Central memory CD4-positive, alpha-beta T cell (primary cell): Measurements from ENCODE around the gene SCNN1A.

Experiments used
- DNase-seq: peaks from one replicate; pipeline ENCODE4 v3.0.0; 2022

SCNN1A gene

DNA sequence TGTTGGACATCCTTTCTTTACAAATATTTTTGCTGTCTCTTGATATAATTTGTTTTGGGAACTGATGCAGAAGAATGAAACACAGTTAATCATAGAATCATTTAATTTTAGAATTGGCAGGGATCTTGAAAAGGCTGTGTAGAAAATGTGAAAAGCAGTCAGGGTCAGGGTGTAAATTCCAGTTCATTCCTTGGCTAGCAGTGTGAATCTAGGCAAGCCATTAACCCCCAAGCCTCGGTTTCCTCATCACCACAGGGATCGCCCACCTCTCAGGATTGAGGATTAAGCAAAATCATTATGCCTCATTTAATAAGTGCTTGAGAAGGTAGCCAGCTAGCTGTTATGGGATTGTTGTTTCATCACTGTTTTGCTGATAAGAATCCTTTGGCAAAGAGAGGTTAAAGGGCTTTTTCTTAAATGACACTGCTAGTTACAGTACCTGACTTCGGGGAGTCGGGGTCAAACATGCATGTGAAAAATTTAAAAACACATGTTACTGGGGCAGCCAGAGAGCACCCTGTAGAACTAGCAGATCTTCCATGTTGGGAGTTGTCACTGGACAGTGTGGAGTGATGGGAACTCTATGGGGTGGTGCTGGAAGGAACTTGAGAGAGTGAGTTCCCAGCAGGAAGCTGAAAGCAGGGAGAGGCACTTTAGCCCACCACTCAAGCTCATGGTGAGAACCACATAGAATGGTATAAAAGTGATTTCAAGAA is 44.2 kb downstream of the SCNN1A start:
- no peak for DNase-seq

DNA sequence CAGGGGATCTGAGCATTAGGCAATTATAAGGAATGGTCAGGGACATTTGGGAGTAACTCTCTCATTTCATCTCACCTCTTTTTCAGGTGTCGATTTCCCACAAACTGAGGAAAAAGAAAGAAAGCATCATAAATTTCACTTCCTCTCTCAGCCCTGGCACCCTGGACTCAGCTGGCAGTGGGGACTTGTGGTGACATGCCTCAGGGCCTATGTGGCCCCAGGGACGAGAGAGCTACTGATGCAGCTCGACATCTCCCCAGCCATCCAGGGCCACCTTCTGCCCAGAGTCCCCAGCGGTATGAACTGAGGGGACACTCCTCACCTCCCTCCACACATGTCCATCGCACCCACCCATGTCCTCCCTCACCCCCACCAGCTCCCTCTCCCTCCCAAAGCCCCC is 45.2 kb downstream of the SCNN1A start:
- DNase-seq = no peak

DNA sequence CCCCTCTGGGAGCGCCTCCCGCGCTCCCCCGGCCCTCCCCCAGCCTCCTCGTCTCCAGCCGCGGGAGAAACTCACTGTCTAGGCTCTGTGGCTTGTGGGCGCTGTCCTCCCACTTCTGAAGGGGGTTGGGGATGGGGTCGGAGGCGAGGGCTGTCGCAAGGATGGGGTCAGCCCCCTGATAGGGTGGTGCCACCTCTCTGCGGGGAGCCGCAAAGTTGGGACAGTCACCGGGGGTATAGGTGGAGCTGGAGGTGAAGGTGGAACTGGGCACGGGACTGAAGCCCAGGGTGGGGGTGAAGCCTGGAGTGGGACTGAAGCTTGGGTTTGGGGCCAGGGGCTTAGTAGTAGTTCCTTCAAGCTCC is 45.7 kb downstream of the SCNN1A start:
- DNase-seq = no peak

DNA sequence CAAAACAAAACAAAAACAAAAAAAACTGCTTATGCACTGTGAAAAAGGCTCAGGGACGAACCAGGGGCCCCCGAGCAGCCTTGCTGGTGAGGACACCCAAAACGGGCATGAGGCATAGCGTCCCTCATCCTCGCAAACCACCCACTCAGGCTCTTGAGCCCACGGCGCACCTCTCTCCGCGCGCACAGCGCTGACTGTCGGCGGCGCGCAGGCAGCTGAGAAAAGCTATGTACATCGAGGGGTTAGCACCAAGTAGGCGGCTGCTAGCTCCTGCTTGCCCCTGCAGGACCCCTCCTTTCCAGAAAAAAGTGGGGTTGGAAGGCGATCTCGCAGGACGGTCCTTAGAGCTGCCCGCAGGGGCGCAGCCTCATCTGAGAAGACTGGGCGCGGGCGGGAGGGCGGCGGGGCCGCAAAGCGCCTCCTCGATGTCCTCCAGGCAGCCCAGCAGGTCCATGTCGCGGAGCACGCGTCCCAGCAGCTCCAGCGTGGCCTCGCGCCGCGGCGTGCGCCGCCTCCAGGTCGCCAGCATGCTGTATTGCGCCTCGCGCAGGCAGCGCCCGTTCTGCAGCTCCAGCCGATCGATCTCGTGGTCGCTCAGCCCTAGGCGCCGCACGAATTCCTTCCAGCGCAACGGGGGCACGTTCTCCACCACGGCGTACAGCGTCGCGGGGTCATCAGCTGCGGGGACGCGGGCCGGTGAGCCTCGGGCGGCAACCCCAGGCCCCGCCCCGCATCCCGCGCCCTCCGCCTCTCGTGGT is 46.2 kb downstream of the SCNN1A start:
- no peak for DNase-seq

DNA sequence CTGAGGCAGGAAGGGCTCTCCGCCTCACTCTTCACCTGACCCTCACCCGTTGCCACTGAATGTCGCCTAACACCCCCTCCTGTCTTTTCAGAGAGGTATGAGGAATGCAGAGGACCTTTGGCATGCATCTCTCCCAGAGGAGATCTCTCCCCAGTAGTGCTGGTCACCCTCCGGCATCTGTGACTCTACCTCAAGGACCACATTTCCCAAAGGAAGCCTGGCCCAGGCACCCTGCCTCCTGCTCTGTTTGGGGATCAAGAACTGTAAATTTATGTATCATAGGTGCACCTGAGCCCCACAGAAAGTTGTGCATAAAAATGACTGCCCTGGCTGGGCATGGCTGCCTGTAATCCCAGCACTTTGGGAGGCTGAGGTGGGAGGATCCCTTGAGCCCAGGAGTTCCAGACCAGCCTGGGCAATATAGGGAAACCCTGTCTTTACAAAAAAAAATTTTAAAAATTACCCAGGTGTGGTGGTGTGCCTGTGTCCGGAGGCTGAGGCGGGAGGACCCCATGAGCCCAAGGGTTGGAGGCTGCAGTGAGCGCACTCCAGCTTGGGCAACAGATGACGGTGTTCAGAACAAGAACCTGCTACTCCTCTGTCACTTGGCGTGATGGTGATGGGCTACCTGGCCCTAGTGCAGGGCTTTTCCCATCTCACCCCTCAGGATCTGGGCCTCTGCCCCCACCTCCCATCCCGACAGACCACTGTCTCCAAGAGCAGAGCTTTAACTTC is 47.2 kb downstream of the SCNN1A start:
- DNase-seq = no peak

DNA sequence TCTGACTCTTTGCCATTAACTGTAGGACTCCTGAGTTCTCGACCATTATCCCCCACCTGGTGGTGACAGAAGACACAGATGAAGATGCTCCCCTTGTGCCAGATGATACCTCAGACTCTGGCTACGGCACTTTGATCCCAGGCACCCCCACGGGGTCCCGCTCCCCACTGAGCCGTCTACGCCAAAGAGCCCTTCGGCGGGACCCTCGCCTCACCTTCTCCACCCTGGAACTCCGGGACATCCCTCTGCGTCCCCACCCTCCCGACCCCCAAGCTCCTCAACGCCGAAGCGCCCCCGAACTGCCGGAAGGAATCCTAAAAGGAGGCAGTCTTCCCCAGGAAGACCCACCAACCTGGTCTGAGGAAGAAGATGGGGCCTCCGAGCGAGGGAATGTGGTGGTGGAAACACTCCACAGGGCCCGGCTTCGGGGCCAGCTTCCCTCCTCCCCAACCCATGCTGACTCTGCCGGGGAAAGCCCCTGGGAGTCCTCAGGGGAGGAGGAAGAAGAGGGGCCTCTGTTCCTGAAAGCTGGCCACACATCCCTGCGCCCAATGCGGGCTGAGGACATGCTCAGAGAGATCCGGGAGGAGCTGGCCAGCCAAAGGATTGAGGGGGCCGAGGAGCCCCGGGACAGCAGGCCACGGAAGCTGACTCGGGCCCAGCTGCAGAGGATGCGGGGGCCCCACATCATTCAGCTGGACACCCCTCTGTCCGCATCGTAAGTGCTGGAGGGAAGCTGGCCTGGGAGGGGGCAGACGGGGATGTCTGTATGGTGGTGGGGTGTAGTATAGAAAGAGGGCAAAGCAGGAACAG is 47.9 kb downstream of the SCNN1A start:
- no peak for DNase-seq

DNA sequence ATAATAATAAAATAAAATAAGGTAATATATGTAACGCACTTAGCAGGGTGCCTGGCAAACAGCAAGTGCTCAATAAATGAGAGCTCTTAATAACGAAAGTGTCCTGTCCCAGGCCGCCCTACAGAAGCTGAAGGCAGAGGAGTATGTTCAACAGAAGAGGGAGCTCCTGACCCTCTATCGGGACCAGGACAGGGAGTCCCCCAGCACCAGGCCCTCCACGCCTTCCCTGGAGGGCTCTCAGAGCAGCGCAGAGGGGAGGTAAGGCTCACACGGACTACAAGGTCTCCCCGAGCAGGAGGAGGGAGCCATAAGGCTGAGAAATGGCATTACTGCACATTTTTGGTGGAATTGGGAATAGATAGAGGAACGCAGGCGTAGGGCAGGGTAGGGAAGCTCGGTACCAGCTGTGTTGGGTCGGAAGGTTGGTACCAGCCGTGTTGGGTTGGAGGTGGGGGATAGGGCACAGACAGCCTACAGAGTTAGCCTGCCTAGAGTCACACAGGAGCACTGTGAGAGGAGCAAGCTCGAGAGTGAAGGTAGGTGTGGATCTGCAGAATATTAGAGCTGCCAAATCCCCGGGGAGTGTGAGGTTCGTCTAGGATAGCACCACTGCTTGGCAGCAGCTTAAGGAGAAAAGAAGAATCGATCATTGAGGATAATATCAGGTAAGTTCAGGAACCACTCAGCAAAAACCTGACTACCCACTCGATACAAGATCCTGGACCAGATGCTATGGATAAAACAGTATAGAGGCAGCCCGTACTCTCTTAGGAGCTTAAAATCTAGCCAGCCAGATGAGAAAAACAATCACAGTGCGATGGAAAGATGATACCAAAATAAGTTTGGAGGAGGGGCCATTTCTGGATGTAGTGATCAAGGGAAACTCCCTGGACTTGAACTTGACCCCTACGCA is 48.8 kb downstream of the SCNN1A start:
- DNase-seq = no peak

DNA sequence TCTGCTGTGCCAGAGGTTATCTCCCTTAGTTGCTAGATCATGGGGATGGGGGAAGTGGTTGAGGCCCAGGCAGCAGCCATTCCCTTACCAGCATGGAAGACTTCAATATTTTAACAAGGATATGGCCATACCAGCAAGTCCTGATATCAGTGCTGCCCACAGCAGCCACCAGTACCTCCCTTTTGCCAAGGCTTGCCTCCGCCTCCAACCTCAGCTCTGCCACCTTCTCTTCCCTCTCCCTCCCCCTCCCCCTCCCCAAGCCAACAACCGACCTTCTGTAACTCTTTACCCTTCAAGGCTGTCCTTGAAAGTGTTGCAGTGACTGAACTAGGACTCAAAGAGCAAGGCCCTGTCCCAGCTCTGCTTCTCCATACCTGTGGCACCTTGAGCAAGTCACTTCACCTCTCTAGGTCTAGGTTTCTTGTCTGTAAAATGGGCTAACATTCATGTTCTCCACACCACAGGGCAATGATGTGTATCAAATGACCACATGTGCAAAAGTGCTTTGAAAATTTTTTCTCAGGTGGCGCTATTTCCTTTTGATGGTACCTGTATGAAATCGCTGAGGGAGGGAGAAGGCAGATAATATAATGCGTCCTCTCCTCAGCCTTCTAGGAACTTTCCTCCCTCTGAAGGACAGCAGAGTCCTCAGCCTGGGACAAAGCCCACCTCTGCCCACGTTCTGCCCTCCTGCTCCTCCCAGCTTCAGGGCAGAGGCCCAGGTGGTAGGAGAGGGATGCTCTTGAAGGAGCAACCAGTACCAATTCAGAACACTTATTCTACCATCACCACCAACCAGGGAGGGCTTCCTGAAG is 50.2 kb downstream of the SCNN1A start:
- no peak for DNase-seq

DNA sequence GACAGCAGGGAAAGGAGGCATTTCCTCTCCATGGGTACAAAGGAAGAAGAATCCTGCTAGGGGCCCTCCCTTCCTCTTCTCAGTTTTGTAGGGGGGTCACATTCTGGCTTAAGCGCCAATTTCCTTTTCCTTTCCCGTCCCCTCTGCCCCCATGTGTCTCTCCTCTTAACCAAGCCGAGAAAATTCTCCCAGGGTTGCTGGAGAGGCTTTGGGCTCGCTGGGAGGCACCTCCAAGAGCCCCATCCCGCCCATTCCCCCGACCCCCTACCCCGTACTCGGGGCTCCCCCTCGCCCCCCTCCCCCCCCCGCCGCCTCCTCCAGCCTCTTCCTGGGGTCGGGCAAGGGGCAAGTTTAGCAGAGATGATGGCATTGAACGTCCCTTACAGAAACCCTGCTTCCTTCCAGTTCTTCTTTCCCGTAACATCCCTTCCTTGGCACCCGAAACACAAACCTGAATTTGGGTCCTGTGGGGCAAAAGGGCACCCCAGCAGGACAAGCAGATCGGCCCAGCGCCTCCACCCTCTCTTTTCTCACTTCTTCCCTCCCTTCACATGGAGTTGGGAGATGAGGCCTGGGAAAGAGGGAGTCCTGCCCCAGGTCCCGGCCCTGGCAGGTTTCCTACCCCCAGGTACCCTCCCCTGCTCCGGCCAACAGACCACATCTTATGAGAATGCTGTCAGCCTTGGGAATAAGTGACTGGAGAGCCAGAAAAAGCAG is 51.2 kb downstream of the SCNN1A start:
- no peak for DNase-seq

DNA sequence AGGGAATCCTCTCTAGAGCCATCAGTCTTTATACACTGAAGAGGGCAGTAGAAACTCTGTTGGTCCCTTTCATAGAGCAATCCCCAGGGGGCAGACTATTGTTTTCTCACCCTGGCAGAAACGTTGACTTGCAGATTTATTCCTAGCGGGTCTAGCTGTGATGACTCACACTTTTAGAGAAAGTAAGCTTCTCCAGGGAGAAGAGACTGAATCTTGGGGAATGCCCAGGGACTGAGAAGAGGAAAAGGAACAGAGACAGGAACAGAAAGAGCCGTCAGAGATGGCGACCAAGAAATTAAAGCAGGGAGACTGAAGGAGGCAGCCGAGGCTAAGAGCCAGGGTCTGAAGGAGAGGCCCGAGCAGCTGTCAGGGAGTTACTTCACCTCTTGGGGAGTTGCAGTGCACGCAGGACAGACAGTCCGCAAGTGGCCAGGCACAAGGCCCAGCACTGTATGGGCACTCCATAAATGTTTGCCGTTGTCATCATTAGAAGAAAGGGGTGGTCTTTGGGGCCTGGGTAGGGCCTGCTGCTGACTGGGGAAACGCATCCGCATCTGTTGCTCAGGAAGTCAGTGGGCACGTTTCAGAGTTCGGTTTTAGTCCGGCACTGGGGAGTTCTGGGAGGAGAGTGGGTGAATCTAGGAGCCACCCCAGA is 51.9 kb downstream of the SCNN1A start:
- peak; percentile 44 for DNase-seq

DNA sequence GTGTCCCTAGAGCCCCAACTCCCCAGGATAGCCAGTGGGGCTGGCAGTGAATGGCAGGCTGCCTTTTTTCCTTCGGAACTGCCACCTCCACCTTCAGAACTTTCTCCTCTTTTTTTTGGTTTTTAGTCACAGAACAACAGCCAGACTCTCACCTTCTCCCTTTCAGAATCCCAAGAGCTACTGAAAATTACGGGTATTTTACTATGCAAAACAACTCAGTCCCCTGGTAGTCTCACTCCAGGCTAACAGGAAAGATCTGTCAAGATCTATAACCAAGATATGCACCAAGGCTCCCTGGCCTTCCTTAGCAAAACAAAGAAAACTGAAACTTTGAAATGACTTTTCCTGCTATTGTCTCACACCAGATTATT is 52.4 kb downstream of the SCNN1A start:
- no peak for DNase-seq

DNA sequence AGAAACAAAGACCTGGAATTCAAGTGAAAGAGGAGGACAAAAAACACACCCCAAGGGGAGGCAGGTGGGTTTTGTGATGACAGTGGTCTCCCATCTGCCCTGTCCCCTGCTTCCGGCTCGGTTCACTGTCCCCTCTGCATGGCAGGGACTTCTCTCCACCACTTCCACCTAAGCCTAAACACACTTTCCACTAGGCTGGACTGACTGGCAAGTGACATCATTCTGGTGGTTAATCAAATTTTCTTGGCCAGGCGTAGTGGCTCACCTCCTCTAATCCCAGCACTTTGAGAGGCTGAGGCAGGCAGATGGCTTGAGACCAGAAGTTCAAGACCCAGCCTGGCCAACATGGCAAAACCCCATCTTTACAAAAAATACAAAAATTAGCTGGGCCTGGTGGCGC is 53.0 kb downstream of the SCNN1A start:
- no peak for DNase-seq

DNA sequence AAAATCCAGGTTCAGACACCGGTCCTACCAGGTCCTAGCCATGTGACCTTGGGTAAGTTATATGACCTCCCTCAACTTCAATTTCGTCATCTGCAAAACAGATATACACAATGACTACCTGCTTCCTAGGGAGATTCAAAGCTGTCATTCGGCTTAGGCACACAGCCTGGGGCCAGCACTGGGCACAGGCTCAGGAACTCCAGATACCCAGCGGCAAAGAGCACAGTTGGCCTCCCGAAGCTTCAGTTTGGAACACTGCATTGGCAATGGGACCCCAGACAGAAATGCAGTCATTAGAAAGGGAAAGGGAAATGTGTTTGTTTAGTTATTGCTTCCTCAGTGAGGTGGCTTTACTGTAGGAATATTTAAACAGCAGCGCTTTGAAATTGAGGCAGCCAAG is 53.5 kb downstream of the SCNN1A start:
- no peak for DNase-seq

DNA sequence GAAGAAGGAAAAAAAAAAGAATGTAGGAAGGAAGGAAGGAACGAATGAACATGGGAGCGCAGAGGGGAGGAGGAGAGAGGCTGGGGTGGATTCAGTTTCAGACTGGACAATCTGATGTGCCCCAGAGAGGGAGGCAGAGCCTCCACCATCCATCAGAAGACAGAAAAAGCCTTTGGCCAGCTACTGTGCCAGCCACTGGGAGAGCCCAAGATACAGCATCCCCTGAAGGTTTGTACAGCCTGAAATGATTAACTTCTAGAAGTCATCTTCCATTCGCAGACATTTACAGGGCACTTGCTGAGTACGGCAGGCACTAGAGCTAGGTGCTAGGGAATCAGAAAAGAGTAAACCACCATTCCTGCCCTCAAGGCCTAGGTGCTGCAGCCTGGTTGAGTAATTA is 55.9 kb downstream of the SCNN1A start:
- no peak for DNase-seq

DNA sequence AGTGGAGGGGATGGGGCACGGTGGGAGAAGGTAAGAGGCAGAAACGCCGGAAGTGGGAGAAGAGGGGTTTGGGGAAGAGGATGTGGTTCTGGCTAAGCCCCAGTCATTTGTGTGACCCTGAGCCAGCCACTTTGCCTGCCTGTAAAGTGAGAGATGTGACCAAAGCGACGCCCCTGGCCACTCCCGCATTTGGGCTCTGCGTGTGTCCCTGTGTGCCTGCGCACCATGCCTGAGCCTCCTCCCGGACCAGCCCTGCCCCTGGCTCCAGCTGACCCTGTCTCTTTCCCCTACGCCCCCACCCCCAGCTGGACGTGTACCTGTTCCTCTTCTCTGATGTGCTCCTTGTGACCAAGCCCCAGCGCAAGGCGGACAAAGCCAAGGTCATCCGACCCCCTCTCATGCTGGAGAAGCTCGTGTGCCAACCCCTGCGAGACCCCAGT is 56.9 kb downstream of the SCNN1A start:
- no peak for DNase-seq

DNA sequence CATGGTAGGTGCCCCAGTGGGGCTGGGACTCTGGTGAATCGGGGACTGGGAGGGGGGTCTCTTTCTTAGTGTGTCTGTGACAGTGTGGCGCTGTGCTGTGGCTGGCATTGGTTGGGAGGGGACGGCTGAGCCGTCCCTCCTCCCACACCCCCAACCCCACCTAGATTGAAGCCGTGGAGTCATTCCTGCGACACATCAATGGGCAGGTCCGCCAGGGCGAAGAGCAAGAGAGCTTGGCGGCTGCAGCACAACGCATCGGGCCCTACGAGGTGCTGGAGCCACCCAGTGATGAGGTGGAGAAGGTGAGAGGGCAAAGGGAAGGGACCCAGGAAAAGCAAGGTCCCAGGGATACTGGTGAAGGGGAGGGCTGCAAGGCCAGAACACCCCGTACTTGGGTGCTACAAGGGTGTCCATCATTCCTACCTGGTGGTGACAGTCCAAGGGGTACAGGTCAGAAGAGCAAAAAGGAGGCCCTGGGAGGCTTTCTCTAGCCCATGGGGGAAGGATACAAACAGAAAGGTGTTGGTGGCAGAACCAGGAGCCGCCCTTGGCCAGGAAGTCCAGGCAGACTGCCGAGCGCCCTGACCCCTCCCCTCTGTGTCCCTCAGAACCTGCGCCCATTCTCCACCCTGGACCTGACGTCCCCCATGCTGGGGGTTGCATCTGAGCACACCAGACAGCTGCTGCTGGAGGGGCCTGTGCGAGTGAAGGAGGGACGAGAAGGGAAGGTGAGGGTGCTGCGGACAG is 57.5 kb downstream of the SCNN1A start:
- no peak for DNase-seq

DNA sequence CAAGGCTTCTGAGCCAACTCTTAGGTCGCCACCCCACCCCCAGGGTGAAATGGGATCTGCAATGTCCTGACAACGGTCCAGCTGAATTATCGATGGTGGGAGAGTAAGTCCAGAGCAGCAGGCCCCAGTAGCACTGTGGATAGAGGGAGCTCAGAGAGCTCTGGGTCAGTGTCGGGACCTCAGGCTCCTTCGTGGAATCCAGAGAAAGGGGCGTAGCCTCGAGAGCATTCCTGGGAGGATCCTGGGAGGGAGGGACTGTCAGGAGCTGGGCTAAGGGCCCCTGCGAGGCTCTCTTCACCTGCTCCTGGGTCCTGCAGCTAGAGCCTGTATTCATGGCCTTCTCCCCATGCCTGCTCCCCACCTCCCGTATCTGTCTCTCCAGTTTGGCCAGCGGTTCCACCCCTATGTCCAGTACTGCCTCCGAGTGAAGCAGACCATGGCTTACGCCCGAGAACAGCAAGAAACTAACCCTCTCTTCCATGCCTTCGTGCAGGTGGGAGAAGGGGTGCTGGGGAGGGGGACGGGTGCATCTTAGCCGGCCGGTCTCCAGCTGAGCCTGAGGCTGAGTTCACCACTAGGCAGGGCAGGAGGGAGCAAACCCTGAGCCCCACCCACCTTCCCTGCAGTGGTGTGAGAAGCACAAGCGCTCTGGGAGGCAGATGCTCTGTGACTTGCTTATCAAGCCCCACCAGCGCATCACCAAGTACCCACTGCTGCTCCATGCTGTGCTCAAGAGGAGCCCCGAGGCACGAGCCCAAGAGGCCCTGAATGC is 58.3 kb downstream of the SCNN1A start:
- DNase-seq = no peak
